NCI-H1694 treated with DMSO at 0.1 percent for 48 hours (cell line): ENCODE measurements around the gene HTT.
A peak's percentile ranks its signal among the peaks of the same experiment; 100 is the strongest.

Source experiments
- DNase-seq: peaks from one replicate; lab custom pipeline; 2025; lab: John Stamatoyannopoulos, UW

The HTT gene

DNA sequence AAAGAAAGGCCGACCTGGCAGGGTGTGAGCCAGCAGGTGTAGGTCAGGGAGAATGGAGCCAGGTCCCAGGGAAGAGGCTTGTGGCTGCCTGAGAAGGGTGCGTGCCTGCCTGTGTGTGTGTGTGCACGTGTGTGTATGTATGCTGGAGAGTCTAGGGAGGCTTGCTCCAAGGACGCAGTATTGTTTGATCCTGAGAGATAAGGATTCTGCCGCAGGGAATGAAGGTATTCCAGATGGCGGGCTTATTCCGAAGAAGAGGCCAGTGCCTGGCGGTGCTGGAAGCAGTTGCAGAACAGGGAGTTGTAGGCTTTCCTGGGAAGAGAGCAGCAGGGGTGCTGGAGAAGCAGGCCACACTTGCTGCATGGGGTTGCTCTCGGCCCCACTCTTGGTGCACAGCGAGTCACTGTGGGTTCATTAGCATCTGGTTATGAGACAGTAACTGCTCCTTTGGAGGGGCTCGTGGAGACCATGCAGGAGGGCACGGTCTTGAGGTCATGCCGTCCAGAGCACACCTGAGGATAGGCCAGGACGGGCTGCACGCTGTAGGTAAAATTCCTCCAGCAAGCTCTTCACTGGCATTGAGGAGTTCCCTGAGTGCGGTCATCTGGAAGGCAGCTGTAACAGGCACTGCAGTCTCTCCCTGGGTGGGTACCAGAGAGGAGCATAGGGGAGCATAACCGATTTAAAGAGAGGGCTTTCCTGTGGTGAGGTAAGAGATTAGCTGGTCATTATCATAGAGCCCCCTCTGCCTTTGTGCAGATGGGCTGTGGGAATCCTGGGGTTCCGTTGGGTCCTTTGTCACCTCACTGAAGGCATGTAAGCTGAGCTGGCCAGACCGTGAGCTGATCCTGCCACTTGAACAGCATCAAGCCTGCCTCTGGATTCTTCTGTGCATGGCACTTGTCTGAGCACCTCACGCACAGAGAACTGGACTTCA lies 144.6 kb downstream of the HTT start:
- no peak for DNase-seq

GRCh38 chr4:3219761-3220475 lies 145.4 kb downstream of the HTT start:
- no peak for DNase-seq

- peak; percentile 8 for DNase-seq
Measured at GRCh38 chr4:3220476-3221183, 146.1 kb downstream of the HTT start.

DNA sequence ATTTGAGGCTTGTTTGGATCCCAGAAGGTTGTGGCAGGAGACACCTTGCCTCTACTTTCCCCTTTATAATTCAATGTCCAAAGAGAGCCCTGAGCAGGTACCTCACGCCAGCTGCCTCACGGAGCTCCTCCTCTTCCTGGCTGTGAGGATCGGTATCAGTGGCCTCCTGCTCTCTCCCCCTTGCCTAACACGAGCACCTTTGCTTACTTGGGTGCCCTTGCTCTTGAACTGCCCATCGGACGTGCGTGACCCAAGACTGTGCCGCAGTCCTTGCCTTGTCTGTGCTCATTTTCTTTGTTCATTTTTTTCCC lies 146.7 kb downstream of the HTT start:
- no peak for DNase-seq

GRCh38 chr4:3221996-3222395 lies 147.5 kb downstream of the HTT start:
- DNase-seq = no peak

DNA sequence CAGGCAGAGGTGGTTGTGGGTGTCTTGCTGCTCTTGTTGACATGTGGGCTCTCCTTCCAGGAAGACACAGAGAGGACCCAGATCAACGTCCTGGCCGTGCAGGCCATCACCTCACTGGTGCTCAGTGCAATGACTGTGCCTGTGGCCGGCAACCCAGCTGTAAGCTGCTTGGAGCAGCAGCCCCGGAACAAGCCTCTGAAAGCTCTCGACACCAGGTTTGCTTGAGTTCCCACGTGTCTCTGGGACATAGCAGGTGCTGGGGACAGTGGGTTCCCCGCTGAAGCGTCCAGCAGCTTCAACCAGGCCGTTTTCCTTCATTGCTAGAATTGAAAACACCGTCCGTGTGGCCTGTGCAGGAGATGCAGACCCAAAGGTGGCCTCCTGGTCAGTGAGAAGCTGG lies 148.9 kb downstream of the HTT start:
- DNase-seq = no peak

GRCh38 chr4:3223956-3224748 lies 149.7 kb downstream of the HTT start:
- DNase-seq = no peak

GRCh38 chr4:3225071-3225850 lies 150.8 kb downstream of the HTT start:
- no peak for DNase-seq

DNA sequence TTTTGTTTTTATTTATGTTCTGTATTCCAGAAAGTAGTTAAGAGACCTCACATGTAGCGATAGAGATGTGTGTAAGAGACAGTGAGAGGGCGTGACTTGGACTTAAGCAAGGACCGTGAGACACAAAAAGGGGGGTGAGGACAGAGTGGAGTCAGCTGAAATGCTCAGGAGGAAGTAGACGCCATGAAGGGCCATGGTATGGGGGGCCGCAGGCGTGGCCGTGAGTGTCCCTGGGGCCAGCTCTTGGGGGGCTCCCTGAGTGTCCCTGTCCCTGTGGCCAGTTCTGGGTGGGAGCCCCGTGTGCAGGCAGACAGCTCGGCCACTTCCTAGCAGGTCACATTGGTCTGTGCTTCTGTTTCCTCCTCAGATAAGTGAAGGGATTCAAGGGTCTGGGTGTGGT lies 151.5 kb downstream of the HTT start:
- DNase-seq = no peak

DNA sequence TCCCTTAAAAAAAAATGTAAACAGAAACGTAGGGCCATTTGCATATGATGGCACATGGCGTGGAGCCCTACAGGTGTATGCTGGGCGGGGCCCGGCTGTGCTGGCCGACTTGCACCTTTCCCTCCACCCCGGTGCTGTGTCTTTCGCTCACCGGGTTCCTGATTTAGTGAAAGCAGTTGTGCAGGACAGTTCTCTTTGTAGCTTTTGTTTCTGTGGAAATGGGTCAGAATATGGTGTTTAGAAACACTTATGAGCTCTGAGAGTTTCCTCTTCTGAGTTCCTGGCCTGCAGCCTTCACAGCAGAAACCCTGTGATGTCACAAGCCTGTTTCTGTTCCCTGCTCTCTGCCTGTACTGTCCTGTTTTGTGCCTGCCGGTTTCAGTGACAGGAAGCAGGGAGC lies 152.0 kb downstream of the HTT start:
- no peak for DNase-seq

DNA sequence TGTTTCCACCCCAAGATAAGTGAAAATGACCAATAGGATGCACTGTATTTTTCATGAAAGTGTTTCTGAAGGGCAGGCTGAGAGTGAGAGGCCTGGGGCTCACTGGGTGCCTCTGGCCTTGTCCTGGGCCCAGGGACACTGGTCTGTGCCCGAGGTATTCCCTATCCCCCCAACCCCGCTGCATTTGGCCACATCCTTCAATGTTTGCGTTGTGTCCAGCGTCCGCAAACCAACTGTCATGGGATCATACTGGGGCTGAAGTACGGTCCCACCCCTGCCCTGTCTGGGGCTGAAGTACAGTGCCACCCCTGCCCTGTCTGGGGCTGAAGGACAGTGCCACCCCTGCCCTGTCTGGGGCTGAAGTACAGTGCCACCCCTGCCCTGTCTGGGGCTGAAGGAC lies 152.5 kb downstream of the HTT start:
- DNase-seq = no peak

DNA sequence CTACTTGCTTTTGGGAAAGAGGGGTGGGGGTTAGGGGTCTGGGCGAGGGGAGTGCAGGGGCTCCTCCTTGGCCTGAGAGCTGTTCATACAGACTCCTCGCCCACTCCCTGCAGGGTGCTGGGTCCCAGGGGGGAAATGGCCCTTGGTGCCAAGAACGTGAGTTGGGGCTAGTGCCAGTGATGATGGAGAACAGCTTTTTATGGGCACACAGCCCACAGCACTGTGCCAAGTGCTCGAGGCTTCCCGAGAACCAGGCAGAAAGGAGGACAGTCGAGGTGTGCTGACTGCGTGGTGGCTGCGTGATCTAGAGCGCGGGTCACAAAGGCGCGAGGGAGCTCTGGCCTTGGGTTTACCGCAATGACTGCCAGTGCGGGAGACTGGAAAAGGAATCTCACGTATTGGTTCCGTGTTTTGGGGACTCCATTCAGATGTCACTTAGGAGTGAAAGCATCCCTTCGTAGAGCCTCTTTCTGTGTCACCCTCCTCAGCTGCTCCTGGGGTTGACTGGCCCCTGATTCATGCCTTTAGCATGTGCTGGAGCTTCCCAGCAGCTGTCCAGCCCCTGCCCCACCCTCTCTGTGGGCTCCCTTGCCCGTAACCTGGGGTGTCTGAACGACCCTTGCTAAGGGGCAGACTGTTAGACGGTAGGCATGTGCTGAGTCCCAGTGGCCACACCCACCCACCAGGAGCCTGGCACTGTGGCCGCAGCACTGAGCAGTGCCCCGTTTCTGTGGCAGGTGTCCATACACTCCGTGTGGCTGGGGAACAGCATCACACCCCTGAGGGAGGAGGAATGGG lies 153.6 kb downstream of the HTT start:
- DNase-seq = no peak

GRCh38 chr4:3228881-3229280 lies 154.4 kb downstream of the HTT start:
- DNase-seq = no peak

DNA sequence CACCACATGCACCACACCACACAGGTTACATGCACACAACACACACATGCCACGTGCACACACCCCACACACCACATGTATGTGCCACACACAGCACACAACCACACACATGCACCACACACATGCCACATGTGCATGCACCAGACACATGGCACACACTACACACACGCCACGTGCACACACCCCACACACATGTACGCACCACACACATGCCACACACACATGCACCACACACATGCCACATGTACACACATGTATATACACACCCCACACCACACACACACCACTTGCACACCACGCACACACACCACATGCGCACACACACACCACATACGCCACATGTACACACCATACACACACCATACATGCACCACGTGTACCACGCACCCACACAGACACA lies 154.8 kb downstream of the HTT start:
- DNase-seq = no peak

- no peak for DNase-seq
Measured at GRCh38 chr4:3229964-3230363, 155.5 kb downstream of the HTT start.

DNA sequence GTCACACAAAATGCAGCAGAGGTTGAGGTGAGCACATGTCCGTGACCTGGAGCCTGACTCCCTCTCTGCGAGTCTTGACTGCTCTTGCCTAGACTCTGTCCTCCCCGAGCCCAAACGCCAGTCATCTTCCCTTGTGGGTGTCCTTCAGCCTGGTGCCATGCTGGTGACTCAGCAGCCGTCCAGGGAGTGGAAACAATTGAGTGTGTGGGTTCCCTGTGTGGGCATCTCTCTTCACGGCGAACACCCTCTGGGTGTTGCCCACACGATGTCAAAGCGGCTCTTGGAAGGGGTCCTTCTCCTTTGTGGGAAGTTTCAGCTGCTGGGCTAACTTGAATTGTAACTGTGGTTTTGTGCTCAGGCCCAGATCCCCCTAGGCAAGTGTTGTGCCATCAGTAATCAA lies 157.0 kb downstream of the HTT start:
- no peak for DNase-seq

DNA sequence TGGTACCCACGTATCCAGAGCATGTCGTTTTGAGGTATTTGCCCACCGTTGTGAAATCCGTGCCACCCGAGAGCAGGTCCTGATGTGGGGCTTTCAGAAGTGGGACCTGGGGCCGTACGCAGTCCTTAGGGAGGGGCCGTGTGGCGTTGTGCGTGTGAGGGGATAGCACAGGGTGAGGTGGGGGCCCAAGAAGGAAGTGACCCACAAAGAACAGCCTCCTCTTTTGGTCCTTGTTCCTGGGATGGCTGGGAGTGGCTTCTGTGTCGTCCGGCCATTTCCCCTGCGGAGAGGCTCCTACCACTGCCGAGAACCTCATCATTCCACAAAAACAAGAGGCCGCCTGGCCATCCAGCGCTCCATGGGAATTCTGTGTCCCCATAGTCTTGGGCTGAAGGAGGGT lies 157.5 kb downstream of the HTT start:
- no peak for DNase-seq

GRCh38 chr4:3232871-3233271 lies 158.4 kb downstream of the HTT start:
- DNase-seq = no peak

- DNase-seq = no peak
Measured at GRCh38 chr4:3233391-3234071, 159.1 kb downstream of the HTT start.
